ENCODE data around the gene MATK.

The MATK gene

GRCh38 chr19:3780786-3781304, 5.3 kb downstream of the MATK start:
- no peak overlapping the region for H3K27ac ChIP-seq
- no peak for TF ChIP-seq CTCF (conservative IDR thresholded peaks at IDR 0.05)
- no peak for TF ChIP-seq ZFX (IDR thresholded peaks at IDR 0.05)

GRCh38 chr19:3778899-3779723, 7.1 kb downstream of the MATK start:
- H3K27ac ChIP-seq: no peak overlapping the region
- TF ChIP-seq ZFX (IDR thresholded peaks at IDR 0.05) (no peak), CTCF (conservative IDR thresholded peaks at IDR 0.05) (no peak)

- TF ChIP-seq CTCF (conservative IDR thresholded peaks at IDR 0.05): no peak
- no peak overlapping the region for H3K27ac ChIP-seq
Observed at GRCh38 chr19:3778104-3778867, 7.9 kb downstream of the MATK start.

- H3K27ac ChIP-seq: no peak overlapping the region
- TF ChIP-seq ZFX (IDR thresholded peaks at IDR 0.05): no peak
- no peak for TF ChIP-seq CTCF (conservative IDR thresholded peaks at IDR 0.05)
Observed at GRCh38 chr19:3776479-3777040, 9.6 kb downstream of the MATK start.

- TF ChIP-seq CTCF (conservative IDR thresholded peaks at IDR 0.05) (no peak), ZFX (IDR thresholded peaks at IDR 0.05) (no peak)
- no peak overlapping the region for H3K27ac ChIP-seq
Observed at GRCh38 chr19:3775831-3776230, 10.3 kb downstream of the MATK start.

GRCh38 chr19:3775374-3775711, 10.8 kb downstream of the MATK start:
- H3K27ac ChIP-seq: no peak overlapping the region
- TF ChIP-seq ZFX (IDR thresholded peaks at IDR 0.05) (no peak), CTCF (conservative IDR thresholded peaks at IDR 0.05) (no peak)

Measured in C4-2B (cell line).